SKM-1 treated with dmso at 0.1 percent for 144 hours (cell line): ENCODE data around the gene POLR3C.
"Not testable (repeated sequence)": the region's sequence is repeated elsewhere in the genome, so short reads cannot be mapped to it uniquely, and the experiment has no call there.

Source experiments
- DNase-seq: peaks from one replicate; lab custom pipeline; 2025; ENCODE audit not compliant: unreplicated experiment; lab: John Stamatoyannopoulos, UW

The POLR3C gene

GRCh38 chr1:145823565-145824498, at the start of gene POLR3C, which contains the start of gene RNF115:
POLR3C (plus strand) TSS chr1:145824200; CDS start chr1:145825777, 1,577 bp downstream.
RNF115 (minus strand) TSS chr1:145824095; CDS start chr1:145823873, 222 bp downstream.
- peak; percentile 97 for DNase-seq

- DNase-seq, result no peak
These were observed 46.4 kb upstream of the POLR3C start for GRCh38 chr1:145777357-145778145.

GRCh38 chr1:145778146-145778540, 45.9 kb upstream of the POLR3C start:
- DNase-seq, result no peak

GRCh38 chr1:145782272-145783099, 41.5 kb upstream of the POLR3C start:
- DNase-seq, result no peak

GRCh38 chr1:145784409-145784808, 39.6 kb upstream of the POLR3C start:
- no peak for DNase-seq

GRCh38 chr1:145785547-145785946, 38.5 kb upstream of the POLR3C start:
- DNase-seq, result no peak

GRCh38 chr1:145786271-145786670, 37.7 kb upstream of the POLR3C start:
- no peak for DNase-seq

- no peak for DNase-seq
These were observed 35.4 kb upstream of the POLR3C start for GRCh38 chr1:145788580-145788979.

GRCh38 chr1:145791860-145792259, 32.1 kb upstream of the POLR3C start:
- DNase-seq, result not testable (repeated sequence)

GRCh38 chr1:145792484-145792883, 31.5 kb upstream of the POLR3C start:
- DNase-seq, result no peak

- DNase-seq, result no peak
These were observed 28.6 kb upstream of the POLR3C start for GRCh38 chr1:145795257-145795881.

GRCh38 chr1:145796753-145797152, 27.2 kb upstream of the POLR3C start:
- DNase-seq, result no peak

GRCh38 chr1:145799806-145800205, 24.2 kb upstream of the POLR3C start:
- DNase-seq, result no peak

- no peak for DNase-seq
These were observed 19.6 kb upstream of the POLR3C start for GRCh38 chr1:145804235-145805045.

- DNase-seq, result no peak
These were observed 18.9 kb upstream of the POLR3C start for GRCh38 chr1:145805057-145805456.

- DNase-seq, result no peak
These were observed 17.6 kb upstream of the POLR3C start for GRCh38 chr1:145806408-145806807.

- no peak for DNase-seq
These were observed 17.2 kb upstream of the POLR3C start for GRCh38 chr1:145806844-145807243.

- not testable (repeated sequence) for DNase-seq
These were observed 10.8 kb upstream of the POLR3C start for GRCh38 chr1:145812977-145813810.

GRCh38 chr1:145818095-145818494, 5.9 kb upstream of the POLR3C start:
- not testable (repeated sequence) for DNase-seq
